MM.1S (cell line): ENCODE measurements around the gene SH3GL2.

Experiments
- DNase-seq: peaks from one replicate; pipeline ENCODE4 v3.0.0-alpha.2; 2015
- H2AFZ ChIP-seq: fragments of 300-600 bp; sonication (generic); 2 replicates; pipeline ENCODE4 v1.6.0; 2016; ENCODE audit warnings: antibody characterized with exemption, low read length
- H3F3A ChIP-seq: fragments of 300-600 bp; sonication (generic); 2 replicates; pipeline ENCODE4 v1.6.1; 2016; ENCODE audit warnings: mild to moderate bottlenecking, antibody characterized with exemption, low read length, moderate library complexity, mixed read lengths; ENCODE audit not compliant: insufficient read depth
- H3K27ac ChIP-seq: fragments of 300-600 bp; sonication (generic); 2 replicates; pipeline ENCODE4 v1.5.1; 2016; ENCODE audit warnings: mild to moderate bottlenecking, low read length
- H3K27me3 ChIP-seq: fragments of 300-600 bp; sonication (generic); replicated peaks from 2 replicates; pipeline ENCODE4 v1.6.0; 2016; ENCODE audit warnings: low read length; ENCODE audit not compliant: insufficient read depth
- H3K36me3 ChIP-seq: fragments of 300-600 bp; sonication (generic); replicated peaks from 2 replicates; pipeline ENCODE4 v1.6.1; 2016; ENCODE audit warnings: mild to moderate bottlenecking, low read length, mixed read lengths; ENCODE audit not compliant: insufficient read depth
- H3K4me1 ChIP-seq: fragments of 300-600 bp; sonication (generic); 2 replicates; pipeline ENCODE4 v1.6.1; 2016; ENCODE audit warnings: low read length, mixed read lengths
- H3K4me2 ChIP-seq: fragments of 300-600 bp; sonication (generic); 2 replicates; pipeline ENCODE4 v1.6.0; 2016; ENCODE audit warnings: low read depth, low read length
- H3K4me3 ChIP-seq: fragments of 300-600 bp; sonication (generic); 2 replicates; pipeline ENCODE4 v1.5.1; 2016; ENCODE audit warnings: low read length, mixed read lengths
- H3K79me2 ChIP-seq: fragments of 300-600 bp; sonication (generic); 2 replicates; pipeline ENCODE4 v1.6.1; 2016; ENCODE audit warnings: mixed run types, low read length, mixed read lengths
- H3K9ac ChIP-seq: fragments of 300-600 bp; sonication (generic); 2 replicates; pipeline ENCODE4 v1.6.1; 2016; ENCODE audit warnings: low read length, mixed read lengths
- H3K9me2 ChIP-seq: fragments of 300-600 bp; sonication (generic); replicated peaks from 2 replicates; pipeline ENCODE4 v1.6.1; 2016; ENCODE audit warnings: mild to moderate bottlenecking, low read length, mixed read lengths; ENCODE audit not compliant: insufficient read depth
- H3K9me3 ChIP-seq: fragments of 300-600 bp; sonication (generic); replicated peaks from 2 replicates; pipeline ENCODE4 v1.6.1; 2016; ENCODE audit warnings: mild to moderate bottlenecking, low read length, mixed read lengths; ENCODE audit not compliant: insufficient read depth
- H4K20me1 ChIP-seq: fragments of 300-600 bp; sonication (generic); 2 replicates; pipeline ENCODE4 v1.6.1; 2016; ENCODE audit warnings: mild to moderate bottlenecking, low read length, moderate library complexity, mixed read lengths; ENCODE audit not compliant: insufficient read depth
- EZH2 ChIP-seq: fragments of 300-600 bp; sonication (generic); optimal IDR thresholded peaks from 2 replicates; pipeline ENCODE3; 2017; ENCODE audit warnings: low read depth, mild to moderate bottlenecking, antibody characterized with exemption, low read length, mixed read lengths
- EZH2phosphoT487 ChIP-seq: fragments of 300-600 bp; sonication (generic); IDR thresholded peaks from 2 replicates; pipeline ENCODE4 v1.6.1; 2018; ENCODE audit warnings: antibody characterized with exemption, low read length
- TF ChIP-seq, protein P1 (sequence below): fragments of 300-600 bp; sonication (generic); IDR thresholded peaks from 2 replicates; pipeline ENCODE4 v1.5.1; 2016; ENCODE audit warnings: antibody characterized with exemption, low read length, mixed read lengths

SH3GL2 gene

DNA sequence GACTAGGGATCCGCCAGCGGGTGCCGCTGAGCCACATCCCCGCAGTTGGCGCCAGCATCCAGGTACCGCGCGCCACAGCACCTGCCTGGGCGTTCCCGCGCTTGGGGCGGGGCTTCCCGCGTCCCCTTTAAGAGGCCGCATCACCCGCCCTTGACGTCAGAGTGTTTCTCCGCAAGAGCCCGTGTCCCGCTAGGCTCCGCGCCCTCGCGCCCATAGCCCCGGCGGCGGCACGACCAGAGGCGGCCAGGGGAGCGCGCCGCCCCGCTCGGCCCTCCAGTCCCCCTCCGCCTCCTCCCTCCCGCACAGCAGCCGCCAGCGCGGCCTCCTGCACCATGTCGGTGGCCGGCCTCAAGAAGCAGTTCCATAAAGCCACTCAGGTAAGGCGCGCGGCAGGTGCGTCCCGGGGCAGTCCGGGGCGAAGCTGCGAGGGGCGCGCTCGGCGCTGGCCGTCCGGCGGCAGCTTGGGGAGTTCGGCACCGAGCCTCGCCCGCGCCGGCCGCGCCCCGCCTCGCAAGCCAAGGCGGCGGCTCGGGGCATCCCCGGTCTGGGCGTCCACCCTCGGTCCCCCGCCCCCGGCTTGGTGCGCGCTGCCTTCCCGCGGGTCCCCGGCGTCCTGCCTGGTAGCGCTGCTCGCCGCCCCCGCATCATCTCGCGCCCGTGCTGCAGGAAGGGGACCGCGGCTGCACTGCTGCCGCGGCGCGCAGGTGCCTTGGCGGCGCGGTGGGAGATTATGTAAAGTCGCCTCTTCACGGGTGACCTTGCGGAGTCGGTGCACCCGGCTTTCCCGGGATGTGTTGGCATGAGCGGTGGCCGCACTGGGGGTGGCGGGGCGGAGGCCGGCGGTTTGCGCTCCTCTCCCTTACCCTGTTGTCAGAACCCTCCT lies at the start of gene SH3GL2:
Gene SH3GL2, plus strand, starts transcription at position 156 of the 883 bp plus-strand sequence.
- Histone ChIP-seq H2AFZ (peak within 1 kb of the TSS; percentile 63), H3K4me2 (peak within 1 kb of the TSS; percentile 70), H3F3A (no peaks in the 10 kb centered on the region), H3K27me3 (no peaks in the 10 kb centered on the region), H3K27ac (no peak within 1 kb of the TSS), H3K4me1 (no peaks in the 10 kb centered on the region), H3K36me3 (no peaks in the 10 kb centered on the region), H3K9ac (peak within 1 kb of the TSS; percentile 35; the same call in 1 of the 2 replicates), H3K9me2 (no peaks in the 10 kb centered on the region), H3K79me2 (no peaks in the 10 kb centered on the region), H3K9me3 (no peaks in the 10 kb centered on the region), H3K4me3 (peak within 1 kb of the TSS; percentile 53), H4K20me1 (no peaks in the 10 kb centered on the region)
- peak; percentile 74 for DNase-seq
- TF ChIP-seq, protein P1, sequence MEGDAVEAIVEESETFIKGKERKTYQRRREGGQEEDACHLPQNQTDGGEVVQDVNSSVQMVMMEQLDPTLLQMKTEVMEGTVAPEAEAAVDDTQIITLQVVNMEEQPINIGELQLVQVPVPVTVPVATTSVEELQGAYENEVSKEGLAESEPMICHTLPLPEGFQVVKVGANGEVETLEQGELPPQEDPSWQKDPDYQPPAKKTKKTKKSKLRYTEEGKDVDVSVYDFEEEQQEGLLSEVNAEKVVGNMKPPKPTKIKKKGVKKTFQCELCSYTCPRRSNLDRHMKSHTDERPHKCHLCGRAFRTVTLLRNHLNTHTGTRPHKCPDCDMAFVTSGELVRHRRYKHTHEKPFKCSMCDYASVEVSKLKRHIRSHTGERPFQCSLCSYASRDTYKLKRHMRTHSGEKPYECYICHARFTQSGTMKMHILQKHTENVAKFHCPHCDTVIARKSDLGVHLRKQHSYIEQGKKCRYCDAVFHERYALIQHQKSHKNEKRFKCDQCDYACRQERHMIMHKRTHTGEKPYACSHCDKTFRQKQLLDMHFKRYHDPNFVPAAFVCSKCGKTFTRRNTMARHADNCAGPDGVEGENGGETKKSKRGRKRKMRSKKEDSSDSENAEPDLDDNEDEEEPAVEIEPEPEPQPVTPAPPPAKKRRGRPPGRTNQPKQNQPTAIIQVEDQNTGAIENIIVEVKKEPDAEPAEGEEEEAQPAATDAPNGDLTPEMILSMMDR: no peak
- TF ChIP-seq EZH2phosphoT487 (no peak), EZH2 (no peak)

DNA sequence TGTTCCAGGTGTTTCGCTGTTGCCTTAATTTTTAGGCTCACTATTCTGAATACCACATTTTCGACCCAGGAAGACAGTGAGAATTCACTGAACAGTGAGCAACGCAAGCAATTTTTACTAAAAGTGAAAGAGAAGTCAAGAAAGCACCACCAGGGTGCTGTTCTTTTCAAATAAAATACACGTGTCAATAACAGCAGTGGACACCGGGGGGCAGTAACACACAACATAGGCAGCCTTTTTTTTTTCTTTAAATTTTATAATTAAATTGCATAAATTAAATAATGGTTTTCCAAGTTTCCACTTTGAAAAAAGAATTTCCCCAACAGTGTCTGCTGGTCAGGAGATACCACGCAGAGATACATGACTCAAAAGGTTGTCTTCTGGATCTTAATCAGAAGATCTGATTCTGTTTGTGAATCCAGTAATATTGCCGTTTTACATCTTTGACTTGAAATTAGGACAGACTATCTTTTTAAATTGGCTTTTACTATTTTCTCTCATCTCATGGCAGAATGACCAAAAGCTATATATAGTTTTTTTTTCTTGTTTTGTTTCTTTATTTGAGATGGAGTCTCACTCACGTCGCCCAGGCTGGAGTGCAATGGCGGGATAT lies 47.1 kb upstream of the SH3GL2 start:
- TF ChIP-seq EZH2phosphoT487: no peak
- TF ChIP-seq, protein P1: peak; percentile 39
- H3K9me2 ChIP-seq: no peaks in the 10 kb centered on the region
- H3K9ac ChIP-seq: no peak overlapping the region
- H3K27me3 ChIP-seq: no peaks in the 10 kb centered on the region
- H3K9me3 ChIP-seq: no peaks in the 10 kb centered on the region
- peak overlapping the region; percentile 47 for H3K4me2 ChIP-seq
- no peaks in the 10 kb centered on the region for H3K4me1 ChIP-seq
- H3F3A ChIP-seq: no peaks in the 10 kb centered on the region
- H3K4me3 ChIP-seq: no peak overlapping the region
- H4K20me1 ChIP-seq: no peaks in the 10 kb centered on the region
- no peak overlapping the region for H3K27ac ChIP-seq
- no peaks in the 10 kb centered on the region for H3K79me2 ChIP-seq
- DNase-seq: peak; percentile 42
- no peaks in the 10 kb centered on the region for H3K36me3 ChIP-seq
- 0 out of 2 replicates have a peak overlapping the region, but pooled peaks have one; percentile 56 for H2AFZ ChIP-seq

DNA sequence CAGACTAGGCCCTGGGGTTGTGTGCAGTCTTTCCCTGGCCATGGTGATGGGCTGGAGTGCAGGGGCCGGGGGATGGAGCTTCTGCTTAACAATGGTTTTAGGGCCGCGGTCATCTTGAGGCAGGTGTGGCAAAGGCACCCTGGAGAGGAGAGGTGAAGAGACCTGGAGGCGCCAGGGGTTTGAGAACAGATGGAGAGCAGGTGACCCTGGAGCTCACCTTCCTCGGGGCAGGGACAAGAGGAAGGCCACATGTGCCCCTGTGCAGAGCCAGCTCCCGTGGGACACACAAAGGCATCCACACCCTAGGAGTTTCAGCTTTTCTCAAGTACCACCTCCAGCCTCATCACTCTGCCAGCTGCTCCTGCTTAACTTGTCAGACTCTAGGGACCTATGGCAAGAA lies 46.4 kb upstream of the SH3GL2 start:
- Histone ChIP-seq H3K9me3 (no peaks in the 10 kb centered on the region), H3K27ac (no peak overlapping the region), H3K4me2 (no peak overlapping the region), H3F3A (no peaks in the 10 kb centered on the region), H3K9ac (no peak overlapping the region), H3K4me3 (no peak overlapping the region), H2AFZ (no peak overlapping the region), H3K79me2 (no peaks in the 10 kb centered on the region), H4K20me1 (no peaks in the 10 kb centered on the region), H3K4me1 (no peaks in the 10 kb centered on the region), H3K27me3 (no peaks in the 10 kb centered on the region), H3K36me3 (no peaks in the 10 kb centered on the region), H3K9me2 (no peaks in the 10 kb centered on the region)
- DNase-seq: no peak
- TF ChIP-seq, protein P1: no peak
- no peak for TF ChIP-seq EZH2
- TF ChIP-seq EZH2phosphoT487: no peak
